GM12873 (cell line): ENCODE data around the gene TTYH1.

Experiments used
- CTCF ChIP-seq: IDR thresholded peaks from 2 replicates; pipeline ENCODE4 v1.5.1; 2012; ENCODE audit warnings: low read depth, mild to moderate bottlenecking, moderate library complexity, low read length, control low read depth; ENCODE audit not compliant: insufficient read depth; ENCODE audit errors: missing control alignments

Gene TTYH1

GRCh38 chr19:54434112-54434872, 19.0 kb downstream of the TTYH1 start:
- no peak for TF ChIP-seq CTCF

DNA sequence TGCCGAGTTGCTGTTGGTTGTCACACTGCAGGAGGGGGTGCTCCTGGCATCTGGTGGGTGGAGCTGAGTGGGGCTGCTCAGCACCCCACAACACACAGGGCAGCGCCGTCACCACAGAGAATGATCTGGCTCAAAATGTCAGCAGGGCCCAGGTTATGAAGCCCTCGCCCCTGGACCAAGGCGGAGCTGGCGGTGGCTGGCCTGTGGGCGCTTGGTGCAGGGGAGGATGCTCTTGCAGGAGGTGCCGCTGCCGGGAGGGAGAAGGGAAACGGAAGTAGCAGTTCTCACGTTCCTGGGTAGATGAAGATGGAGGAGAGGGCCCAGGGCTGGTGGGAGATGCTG, 19.6 kb downstream of the TTYH1 start:
- TF ChIP-seq CTCF: no peak

DNA sequence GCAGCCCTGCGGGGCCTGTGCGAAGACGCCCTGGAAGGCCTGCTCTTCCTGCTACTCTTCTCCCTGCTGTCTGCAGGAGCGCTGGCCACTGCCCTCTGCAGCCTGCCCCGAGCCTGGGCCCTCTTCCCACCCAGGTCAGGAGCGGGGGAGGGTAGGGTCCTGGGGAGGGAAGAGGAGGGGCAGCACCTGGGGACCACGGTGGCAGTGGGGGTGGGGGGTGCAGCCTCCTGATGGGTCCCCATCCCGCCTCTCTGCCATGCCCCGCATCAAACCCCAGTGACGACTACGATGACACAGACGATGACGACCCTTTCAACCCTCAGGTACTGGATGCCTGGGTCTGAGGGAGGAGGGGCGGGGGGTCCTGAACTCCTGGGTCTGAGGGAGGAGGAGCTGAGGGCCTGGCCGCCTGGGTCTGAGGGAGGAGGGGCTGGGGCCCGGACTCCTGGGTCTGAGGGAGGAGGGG, 20.3 kb downstream of the TTYH1 start:
- TF ChIP-seq CTCF: no peak

GRCh38 chr19:54436031-54436523, 20.8 kb downstream of the TTYH1 start:
- no peak for TF ChIP-seq CTCF

- TF ChIP-seq CTCF: no peak
These were observed 21.5 kb downstream of the TTYH1 start for GRCh38 chr19:54436628-54437252.

GRCh38 chr19:54439174-54439851, 24.0 kb downstream of the TTYH1 start:
- TF ChIP-seq CTCF: peak; percentile 39

DNA sequence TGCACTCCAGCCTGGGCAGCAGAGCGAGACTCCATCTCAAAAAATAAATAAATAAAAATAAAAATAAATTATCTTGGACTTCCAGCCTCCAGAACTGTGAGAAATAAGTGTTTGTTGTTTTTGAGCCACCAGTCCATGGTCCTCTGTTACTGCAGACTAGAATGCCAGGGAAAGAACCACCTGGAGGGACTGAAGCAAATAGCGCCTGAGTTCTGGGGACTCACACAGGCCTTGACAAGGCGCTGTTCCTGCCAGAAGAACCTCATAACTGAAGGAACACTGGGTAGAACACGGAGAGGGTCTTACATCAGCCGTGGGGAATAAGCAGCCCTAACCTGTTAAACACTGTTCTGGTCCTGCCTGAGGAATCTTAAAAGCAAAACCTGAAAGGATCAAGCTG, 25.4 kb downstream of the TTYH1 start:
- no peak for TF ChIP-seq CTCF
